ENCODE measurements around the gene PSMA4. TPM values are rescaled to one million over a fixed set of nuclear protein-coding genes. Genes with fewer than 3 reads are reported as not detected.

The PSMA4 gene
- total and polyA plus RNA-seq, 2 donors (not counting 1 experiment from before 2014, with no cell fraction given) = 54.6 to 95.9 TPM

DNA sequence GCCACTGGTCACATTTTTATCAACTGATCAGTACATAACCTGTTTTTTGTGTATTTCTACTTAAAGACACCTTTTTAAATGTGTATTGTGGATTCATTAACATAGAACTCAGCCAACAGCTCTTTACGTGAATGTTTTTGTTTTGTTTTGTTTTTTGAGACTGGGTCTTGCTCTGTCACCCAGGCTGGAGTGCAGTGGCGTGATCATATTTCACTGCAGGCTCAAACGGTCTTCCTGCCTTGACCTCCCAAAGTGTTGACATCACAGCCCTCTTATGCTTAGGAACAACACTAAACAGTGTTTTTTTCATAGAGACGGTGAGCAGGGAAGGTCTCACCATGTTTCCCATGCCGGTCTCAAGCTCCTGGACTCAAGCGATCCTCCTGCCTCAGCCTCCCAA is 9.9 kb downstream of the PSMA4 start:
- Histone ChIP-seq H3K27ac (ENCODE audit: low read length in 2 of 2) (no peak overlapping the region), H3K9me3 (ENCODE audit: control extremely low read depth in 1 of 3, control insufficient read depth in 2 of 3, insufficient read depth in 1 of 3, low read length in 2 of 3) (no peaks in the 10 kb centered on the region), H3K9ac (ENCODE audit: low read length) (no peak overlapping the region), H3K4me2 (replicated peaks; ENCODE audit: low read depth, low read length, poor library complexity, severe bottlenecking) (no peak overlapping the region), H2AFZ (ENCODE audit: insufficient read depth, low read depth, low read length, poor library complexity, severe bottlenecking) (no peak overlapping the region), H3K79me2 (ENCODE audit: control insufficient read depth, insufficient read depth, low read length) (no peaks in the 10 kb centered on the region), H3K4me1 (ENCODE audit: control insufficient read depth in 2 of 2, insufficient read depth in 2 of 2, low read length in 2 of 2) (no peaks in the 10 kb centered on the region), H3K27me3 (replicated peaks in 1 of 4; ENCODE audit: control extremely low read depth in 1 of 4, control insufficient read depth in 3 of 4, insufficient read depth in 4 of 4, low read length in 3 of 4) (no peaks in the 10 kb centered on the region), H3K4me3 (ENCODE audit: control extremely low read depth in 1 of 5, extremely low read depth in 1 of 5, insufficient read depth in 1 of 5, low read depth in 2 of 5, low read length in 4 of 5) (no peak overlapping the region), H4K20me1 (ENCODE audit: control insufficient read depth, insufficient read depth, low read length, poor library complexity, severe bottlenecking) (peaks cover 5% of the 10 kb centered on the region), H3K36me3 (replicated peaks in 1 of 2; ENCODE audit: control extremely low read depth in 1 of 2, control insufficient read depth in 1 of 2, extremely low read depth in 1 of 2, insufficient read depth in 2 of 2, low read length in 1 of 2) (peaks cover 14 to 62% of the 10 kb centered on the region in 2 experiments)
- intact Hi-C loops (cut with micrococcal nuclease) = no loop called here
- ChIA-PET CTCF (no interaction called here), POLR2A (no interaction called here)
- Mint-ChIP-seq H3K27ac (no peak overlapping the region), H3K27me3 (no peaks in the 10 kb centered on the region), H3K4me3 (no peak overlapping the region), H3K9me3 (ENCODE audit: insufficient read depth) (no peaks in the 10 kb centered on the region), H3K4me1 (no peaks in the 10 kb centered on the region)
- 98% methylated on average over 6 of the region's 6 CpGs for WGBS (ENCODE audit: insufficient coverage)
- ATAC-seq (ENCODE audit: low read depth) (no peak), DNase-seq (no peak)
- TF ChIP-seq CTCF (IDR thresholded peaks at IDR 0.05) (no peak), EZH2 (IDR thresholded peaks at IDR 0.05; ENCODE audit: borderline replicate concordance, insufficient read depth, low read depth, low read length, poor library complexity, severe bottlenecking) (no peak)

DNA sequence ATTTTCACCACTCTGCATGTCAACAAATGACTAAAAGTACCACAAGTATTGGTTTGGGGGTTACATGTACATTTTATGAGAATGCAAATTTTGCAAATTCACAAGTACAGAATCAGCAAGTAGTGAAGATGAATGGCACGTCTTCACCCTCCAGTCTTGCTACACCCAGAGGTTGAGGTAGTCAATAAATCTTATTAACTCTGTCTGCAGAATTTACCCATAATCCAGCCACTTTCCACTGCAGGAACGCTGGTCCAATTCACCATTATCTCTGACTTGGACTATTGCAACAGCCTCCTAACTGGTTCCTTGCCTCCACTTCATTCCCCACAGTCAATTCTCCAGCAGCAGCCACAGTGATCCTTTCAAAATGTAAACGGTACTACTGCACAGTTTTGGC is 10.6 kb downstream of the PSMA4 start:
- H4K20me1 ChIP-seq (ENCODE audit: control insufficient read depth, insufficient read depth, low read length, poor library complexity, severe bottlenecking) = peaks cover 5% of the 10 kb centered on the region
- H3K4me2 ChIP-seq (replicated peaks; ENCODE audit: low read depth, low read length, poor library complexity, severe bottlenecking) = no peak overlapping the region
- ChIA-PET CTCF (no interaction called here), POLR2A (no interaction called here)
- Mint-ChIP-seq H3K4me3 (no peak overlapping the region), H3K27ac (no peak overlapping the region), H3K9me3 (ENCODE audit: insufficient read depth) (no peaks in the 10 kb centered on the region), H3K4me1 (no peaks in the 10 kb centered on the region), H3K27me3 (no peaks in the 10 kb centered on the region)
- H3K79me2 ChIP-seq (ENCODE audit: control insufficient read depth, insufficient read depth, low read length) = no peaks in the 10 kb centered on the region
- DNase-seq (no peak), ATAC-seq (ENCODE audit: low read depth) (no peak)
- no peak overlapping the region for H3K9ac ChIP-seq (ENCODE audit: low read length)
- no peak overlapping the region for H3K4me3 ChIP-seq (ENCODE audit: control extremely low read depth in 1 of 5, extremely low read depth in 1 of 5, insufficient read depth in 1 of 5, low read depth in 2 of 5, low read length in 4 of 5)
- H3K4me1 ChIP-seq (ENCODE audit: control insufficient read depth in 2 of 2, insufficient read depth in 2 of 2, low read length in 2 of 2) = no peaks in the 10 kb centered on the region
- H2AFZ ChIP-seq (ENCODE audit: insufficient read depth, low read depth, low read length, poor library complexity, severe bottlenecking) = no peak overlapping the region
- H3K9me3 ChIP-seq (ENCODE audit: control extremely low read depth in 1 of 3, control insufficient read depth in 2 of 3, insufficient read depth in 1 of 3, low read length in 2 of 3) = no peaks in the 10 kb centered on the region
- intact Hi-C loops (cut with micrococcal nuclease) = no loop called here
- peaks cover 9 to 55% of the 10 kb centered on the region in 2 experiments for H3K36me3 ChIP-seq (replicated peaks in 1 of 2; ENCODE audit: control extremely low read depth in 1 of 2, control insufficient read depth in 1 of 2, extremely low read depth in 1 of 2, insufficient read depth in 2 of 2, low read length in 1 of 2)
- WGBS (ENCODE audit: insufficient coverage) = 81% methylated on average over 1 of the region's 3 CpGs
- no peaks in the 10 kb centered on the region for H3K27me3 ChIP-seq (replicated peaks in 1 of 4; ENCODE audit: control extremely low read depth in 1 of 4, control insufficient read depth in 3 of 4, insufficient read depth in 4 of 4, low read length in 3 of 4)
- no peak for TF ChIP-seq CTCF (IDR thresholded peaks at IDR 0.05)
- H3K27ac ChIP-seq (ENCODE audit: low read length in 2 of 2) = no peak overlapping the region

Measured in B cell (primary cell).